GM19372 (cell line): ENCODE results near the gene TOP2A.

Experiments
- ATAC-seq: cut with Tn5 transposase; IDR thresholded peaks from one replicate; pipeline ENCODE4 v1.9.1; 2021; ENCODE audit warnings: mild to moderate bottlenecking, low read depth, moderate library complexity; ENCODE audit not compliant: unreplicated experiment

The TOP2A gene

GRCh38 chr17:40452921-40453378 is 35.3 kb upstream of the TOP2A start:
- no peak for ATAC-seq

DNA sequence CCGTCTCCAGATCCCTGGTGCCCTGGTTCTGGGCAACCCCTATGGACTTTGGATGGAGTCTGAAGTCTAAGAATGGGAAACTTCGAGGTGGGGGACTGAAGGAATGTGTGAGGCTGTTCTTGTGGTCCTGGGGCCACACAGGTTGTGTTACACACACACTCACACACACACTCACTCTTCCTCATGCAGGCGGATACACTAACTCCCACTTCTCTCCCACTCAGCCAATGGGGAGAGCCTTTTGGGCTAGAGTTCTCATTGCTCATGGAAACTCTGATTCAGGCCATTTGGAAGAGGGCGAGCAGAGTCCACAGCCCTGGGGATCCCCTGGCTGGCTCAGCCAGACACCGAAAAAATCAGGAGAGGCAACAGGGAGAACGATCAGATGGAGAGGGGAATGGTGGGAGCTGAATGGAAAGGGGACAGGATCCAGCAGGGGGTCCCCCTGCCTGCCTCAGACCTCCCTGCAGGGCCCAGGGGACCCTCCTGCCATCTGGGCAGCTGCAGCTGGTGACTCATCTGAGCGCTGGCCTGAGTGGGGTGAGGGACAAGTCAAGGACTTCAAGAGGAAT is 34.6 kb upstream of the TOP2A start:
- no peak for ATAC-seq

GRCh38 chr17:40451420-40451819 is 33.7 kb upstream of the TOP2A start:
- ATAC-seq = no peak

DNA sequence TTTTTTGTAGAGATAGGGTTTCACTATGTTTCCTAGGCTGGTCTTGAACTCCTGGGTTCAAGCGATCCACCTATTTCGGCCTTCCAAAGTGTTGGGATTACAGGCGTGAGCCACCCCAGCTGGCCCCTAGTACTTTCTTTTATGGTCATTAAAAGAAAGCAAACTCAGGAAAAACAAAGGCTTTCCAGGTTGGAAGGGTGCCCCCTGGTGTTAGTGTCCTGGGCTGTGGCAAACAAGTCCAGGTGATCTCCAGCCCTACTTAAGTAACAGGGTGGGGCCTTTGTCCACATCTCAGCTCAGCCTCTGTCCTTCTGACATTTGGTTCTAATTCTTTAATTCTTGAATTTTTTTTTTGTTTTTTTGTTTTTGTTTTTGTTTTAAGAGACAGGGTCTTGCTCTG is 32.5 kb upstream of the TOP2A start:
- no peak for ATAC-seq

GRCh38 chr17:40448639-40449261 is 31.1 kb upstream of the TOP2A start:
- ATAC-seq = no peak

- ATAC-seq = no peak
These were observed 30.5 kb upstream of the TOP2A start for GRCh38 chr17:40448213-40448638.

DNA sequence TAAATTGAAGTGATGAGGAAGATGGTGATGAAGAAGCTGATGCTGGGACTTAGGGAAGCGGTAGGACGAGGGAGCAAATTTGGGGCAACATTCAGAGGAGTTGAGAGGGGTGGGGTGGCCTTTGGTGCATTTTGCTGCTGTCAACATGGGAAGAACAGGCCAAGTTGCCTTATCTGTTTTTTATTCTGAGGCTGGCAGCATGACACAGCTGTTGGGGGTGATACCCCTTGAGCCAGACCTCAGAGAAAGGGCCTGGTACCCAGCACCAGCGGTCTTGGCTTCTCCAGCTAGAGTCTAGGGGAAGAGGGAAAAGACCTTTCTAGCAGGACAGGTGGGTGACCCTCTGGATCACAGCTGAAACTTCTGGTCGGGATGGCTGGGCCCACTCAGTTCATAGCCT is 30.1 kb upstream of the TOP2A start:
- ATAC-seq = no peak

GRCh38 chr17:40447148-40447644 is 29.5 kb upstream of the TOP2A start:
- ATAC-seq = no peak

- ATAC-seq = no peak
These were observed 28.2 kb upstream of the TOP2A start for GRCh38 chr17:40445751-40446468.

GRCh38 chr17:40443988-40444899 is 26.5 kb upstream of the TOP2A start:
- no peak for ATAC-seq

DNA sequence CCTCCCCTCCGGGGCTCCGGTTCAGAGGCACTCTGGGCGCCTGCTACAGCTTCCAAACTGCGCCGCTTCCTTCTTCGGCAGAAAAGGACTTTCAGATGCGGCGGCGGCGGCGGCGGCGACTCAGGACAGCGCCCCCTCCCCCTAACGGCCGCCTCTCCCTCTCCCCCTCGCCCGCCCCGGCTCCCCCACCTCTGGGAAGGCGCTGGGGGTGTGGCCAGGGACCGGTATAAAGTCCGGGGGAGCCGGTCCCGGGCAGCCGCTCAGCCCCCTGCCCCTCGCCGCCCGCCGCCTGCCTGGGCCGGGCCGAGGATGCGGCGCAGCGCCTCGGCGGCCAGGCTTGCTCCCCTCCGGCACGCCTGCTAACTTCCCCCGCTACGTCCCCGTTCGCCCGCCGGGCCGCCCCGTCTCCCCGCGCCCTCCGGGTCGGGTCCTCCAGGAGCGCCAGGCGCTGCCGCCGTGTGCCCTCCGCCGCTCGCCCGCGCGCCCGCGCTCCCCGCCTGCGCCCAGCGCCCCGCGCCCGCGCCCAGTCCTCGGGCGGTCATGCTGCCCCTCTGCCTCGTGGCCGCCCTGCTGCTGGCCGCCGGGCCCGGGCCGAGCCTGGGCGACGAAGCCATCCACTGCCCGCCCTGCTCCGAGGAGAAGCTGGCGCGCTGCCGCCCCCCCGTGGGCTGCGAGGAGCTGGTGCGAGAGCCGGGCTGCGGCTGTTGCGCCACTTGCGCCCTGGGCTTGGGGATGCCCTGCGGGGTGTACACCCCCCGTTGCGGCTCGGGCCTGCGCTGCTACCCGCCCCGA is 25.7 kb upstream of the TOP2A start, which contains the start of gene IGFBP4:
Gene IGFBP4 (plus strand): TSS at position 255 of the 792 bp plus-strand sequence. CDS start 286 bp downstream, at position 541.
- ATAC-seq = no peak

DNA sequence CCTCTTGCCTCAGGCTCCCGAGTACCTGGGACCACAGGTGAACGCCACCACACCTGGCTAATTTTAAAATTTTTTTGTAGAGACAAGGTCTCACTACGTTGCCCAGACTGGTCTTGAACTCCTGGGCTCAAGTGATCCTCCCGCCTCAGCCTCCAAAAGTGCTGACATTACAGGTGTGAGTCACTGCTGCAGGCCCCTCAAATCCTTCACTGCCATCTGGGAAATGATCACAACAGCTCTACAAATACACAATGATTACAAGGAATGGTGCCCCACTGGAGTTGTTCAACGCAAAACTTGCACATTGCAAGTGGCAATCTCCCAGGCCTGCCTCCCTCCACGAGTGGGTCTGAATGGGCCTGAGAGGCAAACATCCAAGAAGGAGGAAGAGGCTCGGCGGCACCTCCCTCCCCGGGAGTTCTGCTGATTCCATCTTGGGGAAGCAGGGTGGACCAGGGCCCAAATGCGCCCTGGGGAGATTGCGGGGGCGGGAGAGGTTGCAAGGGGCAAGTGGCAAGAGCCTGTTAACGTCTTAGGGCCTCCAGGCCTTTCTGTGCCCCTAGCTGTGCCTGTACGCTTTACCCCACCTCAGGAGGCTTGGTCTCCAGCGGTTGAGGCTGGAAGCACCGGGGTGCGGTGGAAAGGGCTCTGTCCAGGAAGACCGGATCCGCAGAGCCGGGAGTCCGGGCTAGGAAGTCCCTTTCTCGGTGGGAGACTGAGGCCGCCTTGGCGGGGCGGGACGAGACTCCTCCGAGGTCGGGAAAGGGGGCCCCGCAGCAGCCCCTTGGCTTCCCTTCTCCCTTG is 24.9 kb upstream of the TOP2A start:
- no peak for ATAC-seq

DNA sequence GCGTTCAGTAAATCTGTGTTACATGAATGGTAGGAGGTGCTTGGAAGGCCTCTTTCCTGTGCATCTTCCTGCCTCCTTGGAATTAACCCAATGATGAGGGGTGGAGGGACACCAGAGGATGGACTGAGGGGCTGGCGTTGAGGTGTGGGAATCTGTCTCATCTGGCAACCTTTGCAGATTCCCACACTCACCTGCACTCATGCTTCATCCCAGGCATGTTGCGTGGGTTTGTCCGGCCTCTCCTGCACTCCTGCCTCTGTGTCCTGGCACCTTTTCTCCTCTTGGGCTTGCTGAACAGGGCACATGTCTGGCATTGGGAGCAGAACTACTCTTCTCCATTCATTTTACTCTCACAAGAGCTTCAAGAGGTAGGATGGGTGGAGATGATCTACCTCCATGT is 22.5 kb upstream of the TOP2A start:
- ATAC-seq = no peak

- no peak for ATAC-seq
These were observed 19.5 kb upstream of the TOP2A start for GRCh38 chr17:40437095-40437732.

- ATAC-seq = no peak
These were observed 18.9 kb upstream of the TOP2A start for GRCh38 chr17:40436636-40437035.

DNA sequence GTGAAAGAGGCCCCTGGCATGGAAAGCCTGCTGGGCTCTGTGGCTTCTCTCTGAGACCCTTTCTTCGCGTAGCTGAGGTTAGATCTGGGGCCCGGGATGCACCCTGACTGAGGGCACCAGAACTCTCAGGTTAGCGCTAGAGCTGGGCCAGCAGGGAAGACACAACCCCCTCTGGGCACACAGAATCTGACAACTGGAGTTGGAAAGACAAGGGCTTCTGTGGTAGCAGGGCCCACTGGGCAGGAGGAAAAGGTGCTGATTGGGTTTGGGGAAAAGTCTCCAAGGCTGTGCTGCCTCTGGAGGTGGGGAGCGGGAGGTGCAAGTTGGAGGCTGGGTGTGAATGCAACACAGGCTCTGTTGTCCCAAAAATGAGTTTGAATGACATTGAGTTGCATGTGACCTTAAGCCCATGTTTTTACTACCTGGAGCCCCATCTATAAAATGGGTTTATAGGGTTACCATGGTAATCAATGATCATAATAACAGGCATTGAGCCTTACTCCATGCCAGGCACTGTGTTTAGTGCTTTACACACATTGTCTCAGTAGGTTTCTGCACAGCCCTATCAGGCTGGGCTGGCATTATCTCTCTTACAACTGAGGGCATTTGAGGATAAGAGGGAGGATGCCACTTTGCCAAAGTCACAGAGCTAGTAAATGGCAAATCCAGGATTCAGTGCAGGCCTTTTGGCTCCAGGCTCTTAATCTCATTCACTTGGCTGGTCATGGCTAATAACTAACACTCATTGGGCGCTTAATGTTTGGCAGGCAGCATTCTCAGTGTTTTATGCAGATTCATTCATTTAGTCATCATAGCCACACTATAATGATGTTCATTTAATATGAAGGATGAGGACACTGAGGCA is 16.1 kb upstream of the TOP2A start:
- ATAC-seq = no peak

- ATAC-seq = no peak
These were observed 15.3 kb upstream of the TOP2A start for GRCh38 chr17:40432864-40433528.
